GM23338 (cell line): ENCODE data around the gene SCN9A. TPM values are rescaled to one million over a fixed set of nuclear protein-coding genes. Genes with fewer than 3 reads are reported as not detected.

ENCODE experiments used
- ATAC-seq: fragments of 200-7000 bp; cut with Tn5 transposase; 3 replicates; pipeline ENCODE4 v1.9.1; 2020
- DNase-seq: peaks from one replicate; pipeline ENCODE4 v3.0.0-alpha.2; 2015; ENCODE audit warnings: low spot score
- H2AFZ ChIP-seq: fragments of 200-600 bp; sonication (generic); 2 replicates; pipeline ENCODE4 v1.8.0; 2016; ENCODE audit warnings: antibody characterized with exemption, mild to moderate bottlenecking, moderate library complexity
- H3F3A ChIP-seq: fragments of 200-600 bp; sonication (generic); replicated peaks from 2 replicates; pipeline ENCODE4 v1.8.0; 2017; ENCODE audit warnings: antibody characterized with exemption, mixed run types, low read depth
- H3K27ac ChIP-seq: fragments of 200-600 bp; sonication (generic); 2 replicates; pipeline ENCODE4 v1.6.1; 2016; ENCODE audit warnings: low read depth
- H3K27me3 ChIP-seq: fragments of 200-600 bp; sonication (generic); 2 replicates; pipeline ENCODE4 v1.8.0; 2016; ENCODE audit warnings: mild to moderate bottlenecking, mixed run types, moderate library complexity; ENCODE audit not compliant: insufficient read depth
- H3K36me3 ChIP-seq: fragments of 200-600 bp; sonication (generic); 2 replicates; pipeline ENCODE4 v1.8.0; 2016; ENCODE audit warnings: mild to moderate bottlenecking; ENCODE audit not compliant: insufficient read depth
- H3K4me1 ChIP-seq: fragments of 200-600 bp; sonication (generic); 2 replicates; pipeline ENCODE4 v1.8.0; 2016; ENCODE audit warnings: mild to moderate bottlenecking, moderate library complexity; ENCODE audit not compliant: insufficient read depth
- H3K4me2 ChIP-seq: fragments of 200-600 bp; sonication (generic); 2 replicates; pipeline ENCODE4 v1.7.1; 2017; ENCODE audit warnings: mixed run types
- H3K4me3 ChIP-seq: fragments of 200-600 bp; sonication (generic); 2 replicates; pipeline ENCODE4 v1.6.1; 2016; ENCODE audit warnings: mixed run types
- H3K79me2 ChIP-seq: fragments of 200-600 bp; sonication (generic); replicated peaks from 2 replicates; pipeline ENCODE4 v1.8.0; 2017; ENCODE audit warnings: mild to moderate bottlenecking; ENCODE audit not compliant: insufficient read depth
- H3K9me2 ChIP-seq: fragments of 200-600 bp; sonication (generic); 2 replicates; pipeline ENCODE4 v1.8.0; 2017; ENCODE audit not compliant: insufficient read depth
- H4K20me1 ChIP-seq: fragments of 200-600 bp; sonication (generic); replicated peaks from 2 replicates; pipeline ENCODE4 v1.8.0; 2017; ENCODE audit warnings: mild to moderate bottlenecking; ENCODE audit not compliant: insufficient read depth
- H3K27ac Mint-ChIP-seq: 2 replicates; pipeline ENCODE4 v1.8.0; 2020; ENCODE audit warnings: inconsistent platforms, mild to moderate bottlenecking, moderate library complexity, mixed read lengths
- H3K27me3 Mint-ChIP-seq: 3 replicates; pipeline ENCODE4 v1.8.0; 2022; ENCODE audit warnings: low read depth, mild to moderate bottlenecking, moderate library complexity, mixed read lengths, inconsistent platforms; ENCODE audit not compliant: insufficient read depth, poor library complexity
- H3K36me3 Mint-ChIP-seq: 3 replicates; pipeline ENCODE4 v1.8.0; 2021; ENCODE audit warnings: low read depth, mild to moderate bottlenecking, inconsistent platforms, moderate library complexity, mixed read lengths
- H3K4me1 Mint-ChIP-seq: 3 replicates; pipeline ENCODE4 v1.8.0; 2020; ENCODE audit warnings: mild to moderate bottlenecking, inconsistent platforms, mixed read lengths
- H3K4me3 Mint-ChIP-seq: 3 replicates; pipeline ENCODE4 v1.8.0; 2021; ENCODE audit warnings: moderate library complexity, mild to moderate bottlenecking, inconsistent platforms, mixed read lengths
- H3K9me3 Mint-ChIP-seq: 3 replicates; pipeline ENCODE4 v1.8.0; 2020; ENCODE audit warnings: moderate library complexity, mild to moderate bottlenecking, inconsistent platforms, mixed read lengths
- CTCF ChIP-seq, 2 experiments: fragments of 200-600 bp in 1 of 2; sonication (generic) in 1 of 2; conservative IDR thresholded peaks; 2 replicates each; pipeline versions ENCODE4 v1.5.1 to v1.6.1; 2016 to 2017; ENCODE audit warnings: antibody characterized with exemption in 2 of 2, low read depth in 2 of 2, mild to moderate bottlenecking in 2 of 2, moderate library complexity in 1 of 2
- ETS1 ChIP-seq: IDR thresholded peaks from 2 replicates; pipeline ENCODE4 v1.6.1; 2016; ENCODE audit warnings: antibody characterized with exemption
- EZH2phosphoT487 ChIP-seq: fragments of 200-600 bp; sonication (generic); IDR thresholded peaks from one replicate; pipeline ENCODE4 v1.8.1; 2018; ENCODE audit warnings: antibody characterized with exemption; ENCODE audit not compliant: unreplicated experiment
- JUNB ChIP-seq: IDR thresholded peaks from one replicate; pipeline ENCODE4 v1.6.1; 2016; ENCODE audit warnings: antibody characterized with exemption; ENCODE audit not compliant: unreplicated experiment
- POLR2AphosphoS5 ChIP-seq: IDR thresholded peaks from 2 replicates; pipeline ENCODE4 v1.6.1; 2016; ENCODE audit warnings: antibody characterized with exemption, low read depth
- REST ChIP-seq: IDR thresholded peaks from one replicate; pipeline ENCODE4 v1.6.1; 2018; ENCODE audit warnings: antibody characterized with exemption; ENCODE audit not compliant: unreplicated experiment
- STAT1 ChIP-seq: IDR thresholded peaks from one replicate; pipeline ENCODE4 v1.6.1; 2016; ENCODE audit warnings: antibody characterized with exemption; ENCODE audit not compliant: unreplicated experiment
- ZNF114 ChIP-seq: fragments of 250-450 bp; sonication (Bioruptor Pico); IDR thresholded peaks from 2 replicates; pipeline ENCODE4 v1.5.0; 2020; ENCODE audit warnings: mild to moderate bottlenecking, moderate library complexity
- ZNF331 ChIP-seq: fragments of 250-450 bp; sonication (Bioruptor Pico); IDR thresholded peaks from 2 replicates; pipeline ENCODE4 v1.5.0; 2020; ENCODE audit warnings: low read depth, mild to moderate bottlenecking, moderate library complexity
- ZNF462 ChIP-seq: fragments of 250-450 bp; sonication (Bioruptor Pico); IDR thresholded peaks from 2 replicates; pipeline ENCODE4 v1.5.0; 2020; ENCODE audit warnings: mild to moderate bottlenecking, moderate library complexity
- polyA plus RNA-seq: library from polyadenylated mRNA; unstranded; fragments of >200 nt; fragmentation: Nextera tagmentation; extraction: Ambion mirVana; gene quantifications from 2 replicates; pipeline ENCODE4 v1.2.1, GENCODE V29; 2016
- total RNA-seq: library from RNA; depleted of rRNA; stranded (reverse); fragments of >200 nt; shearing (Covaris generic); gene quantifications from 2 replicates; pipeline ENCODE4 v1.2.3, GENCODE V29; 2014

Gene SCN9A
- total and polyA plus RNA-seq, 2 experiments from 2014 or later, result 8.8 to 9.5 TPM

- TF ChIP-seq REST (no peak), ETS1 (no peak), ZNF331 (CRISPR knock-in tag) (no peak), EZH2phosphoT487 (no peak), JUNB (no peak)
These were observed 14.8 kb downstream of the SCN9A start (continued) for GRCh38 chr2:166360906-166361305.

GRCh38 chr2:166360426-166360825, 15.3 kb downstream of the SCN9A start:
- TF ChIP-seq STAT1 (no peak), CTCF (conservative IDR thresholded peaks at IDR 0.05; ENCODE audit: low read depth in 2 of 2) (no peak), EZH2phosphoT487 (no peak), ZNF462 (CRISPR knock-in tag) (no peak), POLR2AphosphoS5 (no peak), ZNF114 (CRISPR knock-in tag) (no peak), ZNF331 (CRISPR knock-in tag) (no peak)
- Histone ChIP-seq H3K27ac (no peak overlapping the region), H3K36me3 (no peaks in the 10 kb centered on the region), H4K20me1 (no peaks in the 10 kb centered on the region), H3K27me3 (no peaks in the 10 kb centered on the region), H3F3A (no peaks in the 10 kb centered on the region), H3K4me1 (peaks cover 4% of the 10 kb centered on the region; the same call in 1 of the 2 replicates), H3K9me2 (no peaks in the 10 kb centered on the region), H3K79me2 (no peaks in the 10 kb centered on the region), H3K4me2 (no peak overlapping the region), H3K4me3 (no peak overlapping the region), H2AFZ (no peak overlapping the region)
- DNase-seq (no peak), ATAC-seq (no peak)
- H3K4me1 Mint-ChIP-seq, result peaks cover 6% of the 10 kb centered on the region
- no peaks in the 10 kb centered on the region for H3K36me3 Mint-ChIP-seq
- H3K27me3 Mint-ChIP-seq, result no peaks in the 10 kb centered on the region
- no peaks in the 10 kb centered on the region for H3K9me3 Mint-ChIP-seq
- H3K4me3 Mint-ChIP-seq, result no peak overlapping the region
- H3K27ac Mint-ChIP-seq, result no peak overlapping the region
